Lung microvascular endothelial cell (primary cell): ENCODE data around the gene HLA-DQA1. TPM values are rescaled to one million over a fixed set of nuclear protein-coding genes. Genes with fewer than 3 reads are reported as not detected.
"Not testable (repeated sequence)": the region's sequence is repeated elsewhere in the genome, so short reads cannot be mapped to it uniquely, and the experiment has no call there.

Source experiments
- DNase-seq, 2 donors: peaks; one replicate each; pipeline versions ENCODE4 v3.0.0 to v3.0.0-alpha.2; 2010; ENCODE audit warnings: low read depth in 2 of 2
- total RNA-seq: library from RNA; depleted of rRNA; stranded (reverse); fragments of >200 nt; gene quantifications from 2 replicates; pipeline ENCODE4 v1.2.1, GENCODE V29; 2014

The HLA-DQA1 gene
- total RNA-seq, 1 donor from 2014 or later: not detected

GRCh38 chr6:32622545-32623401, 14.4 kb upstream of the HLA-DQA1 start:
- DNase-seq: peak; percentile 48 to 52

- no peak for DNase-seq
Observed at GRCh38 chr6:32623693-32624092, 13.5 kb upstream of the HLA-DQA1 start.

GRCh38 chr6:32624565-32624964, 12.6 kb upstream of the HLA-DQA1 start:
- DNase-seq: no peak

GRCh38 chr6:32625137-32625536, 12.1 kb upstream of the HLA-DQA1 start:
- no peak for DNase-seq

- DNase-seq: no peak
Observed at GRCh38 chr6:32627249-32627648, 10.0 kb upstream of the HLA-DQA1 start.

- peak; percentile 52 to 53 for DNase-seq
Observed at GRCh38 chr6:32627831-32628230, 9.4 kb upstream of the HLA-DQA1 start.

- DNase-seq: not testable (repeated sequence)
Observed at GRCh38 chr6:32629793-32630192, 7.4 kb upstream of the HLA-DQA1 start.

GRCh38 chr6:32635526-32636123, 1.6 kb upstream of the HLA-DQA1 start:
- no peak for DNase-seq

- no peak for DNase-seq
Observed at GRCh38 chr6:32637883-32638282, 677 bp downstream of the HLA-DQA1 start.

- DNase-seq: no peak
Observed at GRCh38 chr6:32638532-32639219, 1.5 kb downstream of the HLA-DQA1 start.

- DNase-seq: no peak
Observed at GRCh38 chr6:32639440-32640394, 2.5 kb downstream of the HLA-DQA1 start.

- DNase-seq: no peak
Observed at GRCh38 chr6:32641122-32641521, 3.9 kb downstream of the HLA-DQA1 start.

GRCh38 chr6:32641785-32642719, 4.8 kb downstream of the HLA-DQA1 start:
- DNase-seq: not testable (repeated sequence)

GRCh38 chr6:32642720-32643106, 5.5 kb downstream of the HLA-DQA1 start:
- DNase-seq: no peak

- DNase-seq: no peak
Observed at GRCh38 chr6:32643904-32644303, 6.7 kb downstream of the HLA-DQA1 start.

- DNase-seq: no peak
Observed at GRCh38 chr6:32645047-32645703, 8.0 kb downstream of the HLA-DQA1 start.

- DNase-seq: no peak
Observed at GRCh38 chr6:32655203-32655710, 18.1 kb downstream of the HLA-DQA1 start.

GRCh38 chr6:32657329-32657728, 20.1 kb downstream of the HLA-DQA1 start:
- not testable (repeated sequence) for DNase-seq

GRCh38 chr6:32657819-32658218, 20.6 kb downstream of the HLA-DQA1 start:
- not testable (repeated sequence) for DNase-seq
